Measurements from ENCODE around the gene CBX8.

CBX8 gene

GRCh38 chr17:79842656-79843473, 46.0 kb upstream of the CBX8 start:
- no peak for TF ChIP-seq CTCF (IDR thresholded peaks at IDR 0.05)
- Histone ChIP-seq H3K4me3 (peak overlapping the region; percentile 46 to 59), H3K36me3 (no peaks in the 10 kb centered on the region), H3K9me3 (no peaks in the 10 kb centered on the region), H3K27ac (no peak overlapping the region), H3K4me1 (peaks cover 0 to 62% (median 57%) of the 10 kb centered on the region in 4 donors), H3K27me3 (peaks cover 8 to 77% of the 10 kb centered on the region in 2 donors)
- no peak for DNase-seq
- intact Hi-C loops (cut with DNase I; ENCODE audit: low total_unique reads): loop anchor here (10.0 kb wide), 1 partner anchor 72 kb away; no protein-coding TSS in a partner anchor

- no peak for DNase-seq
- no peak overlapping the region for H3K27ac ChIP-seq
- no peaks in the 10 kb centered on the region for H3K9me3 ChIP-seq
- TF ChIP-seq CTCF (IDR thresholded peaks at IDR 0.05): no peak
- no peaks in the 10 kb centered on the region for H3K36me3 ChIP-seq
- intact Hi-C loops (cut with DNase I; ENCODE audit: low total_unique reads): loop anchor here (10.0 kb wide), 1 partner anchor 73 kb away; no protein-coding TSS in a partner anchor
- H3K4me1 ChIP-seq: peaks cover 3 to 69% (median 64%) of the 10 kb centered on the region in 4 donors
- peaks cover 8 to 72% of the 10 kb centered on the region in 2 donors for H3K27me3 ChIP-seq
- H3K4me3 ChIP-seq: no peak overlapping the region
Measured at GRCh38 chr17:79842136-79842655, 45.3 kb upstream of the CBX8 start.

GRCh38 chr17:79841369-79842135, 44.7 kb upstream of the CBX8 start:
- Histone ChIP-seq H3K36me3 (no peaks in the 10 kb centered on the region), H3K4me1 (peaks cover 8 to 75% (median 70%) of the 10 kb centered on the region in 4 donors), H3K27me3 (peaks cover 8 to 72% of the 10 kb centered on the region in 2 donors), H3K27ac (no peak overlapping the region), H3K4me3 (no peak overlapping the region), H3K9me3 (no peaks in the 10 kb centered on the region)
- intact Hi-C loops (cut with DNase I; ENCODE audit: low total_unique reads): loop anchor here (2.0 to 10.0 kb wide), 2 partner anchors 51 to 73 kb away; no protein-coding TSS in a partner anchor
- no peak for TF ChIP-seq CTCF (IDR thresholded peaks at IDR 0.05)
- DNase-seq: no peak

GRCh38 chr17:79840989-79841286, 44.1 kb upstream of the CBX8 start:
- Histone ChIP-seq H3K27ac (no peak overlapping the region), H3K9me3 (no peaks in the 10 kb centered on the region), H3K4me3 (no peak overlapping the region), H3K4me1 (peaks cover 8 to 81% (median 74%) of the 10 kb centered on the region in 4 donors), H3K27me3 (peaks cover 8 to 75% of the 10 kb centered on the region in 2 donors), H3K36me3 (no peaks in the 10 kb centered on the region)
- intact Hi-C loops (cut with DNase I; ENCODE audit: low total_unique reads): loop anchor here (2.0 to 10.0 kb wide), 2 partner anchors 50 to 74 kb away; no protein-coding TSS in a partner anchor
- no peak for TF ChIP-seq CTCF (IDR thresholded peaks at IDR 0.05)
- DNase-seq: no peak

- H3K4me1 ChIP-seq: peaks cover 8 to 84% (median 76%) of the 10 kb centered on the region in 4 donors
- peaks cover 8 to 75% of the 10 kb centered on the region in 2 donors for H3K27me3 ChIP-seq
Measured at GRCh38 chr17:79840269-79840988, 43.6 kb upstream of the CBX8 start.

More at GRCh38 chr17:79840269-79840988, 43.6 kb upstream of the CBX8 start:
- H3K4me3 ChIP-seq: peak overlapping the region; percentile 82 to 87
- peaks cover under 1 to 1% (median under 1%) of the 10 kb centered on the region in 3 donors for H3K36me3 ChIP-seq
- peak; percentile 80 to 88 for DNase-seq
- no peak overlapping the region for H3K27ac ChIP-seq
- intact Hi-C loops (cut with DNase I; ENCODE audit: low total_unique reads): loop anchor here (2.0 to 10.0 kb wide), 2 partner anchors 50 to 74 kb away; no protein-coding TSS in a partner anchor
- no peaks in the 10 kb centered on the region for H3K9me3 ChIP-seq
- no peak for TF ChIP-seq CTCF (IDR thresholded peaks at IDR 0.05)
